Measurements from ENCODE around the gene IRX5.

Gene IRX5

DNA sequence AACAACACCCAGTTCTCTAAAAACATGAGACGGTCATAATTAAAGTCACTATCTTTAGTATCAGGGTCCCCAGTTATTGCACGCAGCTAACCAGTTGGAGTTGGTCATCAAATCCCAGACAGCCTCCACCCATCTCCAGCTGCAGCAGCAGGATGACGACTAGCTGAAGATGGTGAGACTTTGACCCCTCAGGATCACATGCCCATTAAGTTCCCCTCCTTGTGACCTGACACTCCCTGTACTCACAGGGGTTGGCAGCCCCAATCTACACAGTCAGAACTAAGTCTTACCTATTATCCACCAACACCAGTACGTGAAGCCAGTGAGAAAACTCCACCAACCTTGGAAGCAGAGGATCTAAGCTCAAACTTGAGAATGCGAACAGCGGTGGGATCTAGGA is 37.7 kb upstream of the IRX5 start:
- H3K4me3 ChIP-seq (ENCODE audit: low read depth, low read length), result no peak overlapping the region
- no peak for DNase-seq (ENCODE audit: low read depth)
- TF ChIP-seq, protein P1, sequence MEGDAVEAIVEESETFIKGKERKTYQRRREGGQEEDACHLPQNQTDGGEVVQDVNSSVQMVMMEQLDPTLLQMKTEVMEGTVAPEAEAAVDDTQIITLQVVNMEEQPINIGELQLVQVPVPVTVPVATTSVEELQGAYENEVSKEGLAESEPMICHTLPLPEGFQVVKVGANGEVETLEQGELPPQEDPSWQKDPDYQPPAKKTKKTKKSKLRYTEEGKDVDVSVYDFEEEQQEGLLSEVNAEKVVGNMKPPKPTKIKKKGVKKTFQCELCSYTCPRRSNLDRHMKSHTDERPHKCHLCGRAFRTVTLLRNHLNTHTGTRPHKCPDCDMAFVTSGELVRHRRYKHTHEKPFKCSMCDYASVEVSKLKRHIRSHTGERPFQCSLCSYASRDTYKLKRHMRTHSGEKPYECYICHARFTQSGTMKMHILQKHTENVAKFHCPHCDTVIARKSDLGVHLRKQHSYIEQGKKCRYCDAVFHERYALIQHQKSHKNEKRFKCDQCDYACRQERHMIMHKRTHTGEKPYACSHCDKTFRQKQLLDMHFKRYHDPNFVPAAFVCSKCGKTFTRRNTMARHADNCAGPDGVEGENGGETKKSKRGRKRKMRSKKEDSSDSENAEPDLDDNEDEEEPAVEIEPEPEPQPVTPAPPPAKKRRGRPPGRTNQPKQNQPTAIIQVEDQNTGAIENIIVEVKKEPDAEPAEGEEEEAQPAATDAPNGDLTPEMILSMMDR (IDR thresholded peaks at IDR 0.05; ENCODE audit: control insufficient read depth, extremely low read depth, insufficient read depth), result no peak

DNA sequence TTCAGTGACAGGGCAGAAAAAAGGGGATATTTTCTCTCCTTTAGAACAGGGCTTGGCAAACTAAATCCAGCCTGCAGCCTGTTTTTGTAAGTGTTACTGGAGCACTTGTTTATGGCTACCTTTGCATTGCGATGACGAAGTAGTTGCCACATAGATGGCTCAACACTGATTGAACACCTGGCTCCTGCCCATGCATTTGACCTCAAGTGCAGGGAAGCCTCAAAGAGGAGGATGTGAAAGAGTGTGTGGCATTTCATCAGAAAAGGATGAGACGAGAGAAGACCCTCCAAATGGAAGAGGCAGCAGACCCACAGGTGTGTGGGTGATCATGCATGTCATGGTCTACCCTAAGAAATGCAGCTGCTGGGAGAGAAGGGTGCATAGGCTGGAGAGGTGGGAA is 32.7 kb upstream of the IRX5 start:
- no peak for DNase-seq (ENCODE audit: low read depth)
- TF ChIP-seq, protein P1 (IDR thresholded peaks at IDR 0.05; ENCODE audit: control insufficient read depth, extremely low read depth, insufficient read depth), result no peak

DNA sequence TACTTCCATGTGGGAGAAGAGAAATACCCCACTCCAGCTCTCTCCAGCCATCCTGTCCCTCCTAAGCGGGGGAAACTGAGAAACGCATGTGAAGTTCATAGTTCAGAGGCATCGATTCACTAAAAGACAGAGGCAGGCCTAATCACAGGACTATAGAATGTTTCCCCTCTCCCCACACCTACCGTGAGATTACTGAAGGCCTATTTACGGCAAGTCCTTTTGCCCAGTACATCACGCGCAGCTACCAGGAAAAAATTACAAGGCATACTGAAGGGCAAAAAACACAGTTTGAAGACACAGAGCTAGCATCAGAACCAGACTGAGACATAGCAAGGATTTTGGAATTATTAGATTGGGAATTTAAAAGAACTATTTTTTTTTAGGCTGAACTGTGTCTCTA is 29.1 kb upstream of the IRX5 start:
- no peak for DNase-seq (ENCODE audit: low read depth)
- TF ChIP-seq, protein P1 (IDR thresholded peaks at IDR 0.05; ENCODE audit: control insufficient read depth, extremely low read depth, insufficient read depth), result no peak
- no peak overlapping the region for H3K4me3 ChIP-seq (ENCODE audit: low read depth, low read length)

More for the DNA sequence above, 32.7 kb upstream of the IRX5 start:
- H3K4me3 ChIP-seq (ENCODE audit: low read depth, low read length), result no peak overlapping the region

DNA sequence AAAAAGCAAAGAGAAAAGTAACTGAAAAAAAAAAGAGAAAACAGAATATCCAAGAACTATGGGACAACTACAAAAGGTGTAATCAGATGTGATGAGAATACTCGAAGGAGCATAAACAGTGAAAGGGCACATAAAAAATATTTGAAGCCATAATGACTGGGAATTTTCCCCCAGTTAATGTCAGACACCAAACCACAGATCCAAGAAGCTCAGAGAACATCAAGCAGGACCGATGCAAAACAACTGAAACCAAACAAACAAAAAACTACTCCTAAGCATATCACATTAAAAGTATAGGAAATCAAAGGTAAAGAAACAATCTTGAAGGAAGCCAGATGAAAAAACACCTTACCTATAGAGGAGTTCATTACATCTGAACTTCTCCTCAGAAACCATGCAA is 27.6 kb upstream of the IRX5 start:
- DNase-seq (ENCODE audit: low read depth), result no peak
- TF ChIP-seq, protein P1 (IDR thresholded peaks at IDR 0.05; ENCODE audit: control insufficient read depth, extremely low read depth, insufficient read depth), result no peak
- H3K4me3 ChIP-seq (ENCODE audit: low read depth, low read length), result no peak overlapping the region

DNA sequence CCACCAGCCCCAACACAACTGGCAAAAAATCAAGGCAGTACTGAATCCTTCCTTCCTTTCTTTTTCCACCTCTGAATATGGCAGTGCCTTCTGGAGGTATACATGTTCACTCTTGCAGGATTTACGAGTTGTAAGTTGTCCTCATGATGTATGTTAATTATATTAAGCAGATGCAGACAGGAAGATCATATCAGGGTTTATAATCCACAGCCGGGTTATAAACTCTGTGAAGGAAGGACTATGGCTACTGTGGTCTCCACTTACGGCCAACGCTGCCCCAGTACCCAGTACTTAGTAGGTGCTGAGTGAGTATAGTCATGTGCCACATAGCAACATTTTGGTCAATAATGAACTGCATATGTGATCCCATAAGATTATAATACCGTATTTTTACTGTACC is 19.6 kb upstream of the IRX5 start:
- DNase-seq (ENCODE audit: low read depth), result no peak
- no peak overlapping the region for H3K4me3 ChIP-seq (ENCODE audit: low read depth, low read length)
- TF ChIP-seq, protein P1 (IDR thresholded peaks at IDR 0.05; ENCODE audit: control insufficient read depth, extremely low read depth, insufficient read depth), result no peak

DNA sequence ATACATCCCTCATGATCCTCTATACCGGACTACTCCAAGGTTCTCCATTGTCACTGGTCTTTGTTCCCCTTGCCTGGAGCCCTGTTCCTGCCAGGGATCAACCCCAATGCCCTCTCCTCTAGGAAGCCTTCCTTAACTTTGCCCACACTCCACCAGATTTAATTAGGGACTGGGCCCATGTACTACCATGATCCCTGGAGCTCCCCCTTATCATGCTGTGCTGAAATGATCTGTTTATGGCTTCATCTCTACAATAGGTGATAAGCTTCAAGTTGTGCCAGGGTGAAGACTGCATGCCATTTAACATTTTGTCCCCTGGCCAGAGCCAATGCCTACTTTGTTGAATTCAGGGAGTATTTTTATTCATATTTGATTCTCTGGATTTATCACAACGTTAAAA is 17.9 kb upstream of the IRX5 start:
- no peak for DNase-seq (ENCODE audit: low read depth)
- TF ChIP-seq, protein P1 (IDR thresholded peaks at IDR 0.05; ENCODE audit: control insufficient read depth, extremely low read depth, insufficient read depth), result no peak
- no peak overlapping the region for H3K4me3 ChIP-seq (ENCODE audit: low read depth, low read length)

DNA sequence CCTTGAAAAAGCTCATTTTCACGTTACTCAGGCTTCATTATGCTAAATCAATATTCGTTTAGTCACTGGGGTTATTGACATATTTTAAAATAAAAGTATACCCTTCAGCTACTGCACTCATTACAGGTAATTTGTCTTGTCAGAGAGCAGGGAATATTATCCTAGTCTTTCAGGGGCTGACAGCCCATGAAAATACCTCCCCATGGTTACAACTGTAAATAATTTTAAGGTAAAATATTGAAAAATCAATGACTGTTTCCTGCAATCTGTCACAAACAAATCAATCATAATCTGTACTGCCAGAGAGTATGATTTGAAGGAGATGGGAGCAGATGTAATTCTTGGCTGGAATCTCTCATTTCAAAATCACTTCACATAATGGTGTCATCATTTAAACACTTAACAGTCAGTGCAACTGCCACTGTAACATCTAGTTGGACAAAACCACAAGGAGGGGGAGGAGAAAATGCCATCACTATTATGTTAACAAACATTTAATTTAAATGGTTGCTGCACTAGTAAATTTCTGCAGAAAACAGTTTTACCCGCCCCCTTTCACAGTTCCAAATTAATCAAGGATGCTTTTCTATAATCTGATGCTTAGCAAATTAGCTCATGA is 9.3 kb upstream of the IRX5 start:
- DNase-seq (ENCODE audit: low read depth), result no peak
- TF ChIP-seq, protein P1 (IDR thresholded peaks at IDR 0.05; ENCODE audit: control insufficient read depth, extremely low read depth, insufficient read depth), result no peak

More for the DNA sequence above, 9.3 kb upstream of the IRX5 start:
- no peak overlapping the region for H3K4me3 ChIP-seq (ENCODE audit: low read depth, low read length)
